Muscle layer of duodenum (tissue), 2 donors: ENCODE data around the gene CDH12.
"Not testable (repeated sequence)": the region's sequence is repeated elsewhere in the genome, so short reads cannot be mapped to it uniquely, and the experiment has no call there.

Experiments used
- H3K27ac ChIP-seq: one replicate; pipeline ENCODE4 v1.7.0; 2013; ENCODE audit warnings: mild to moderate bottlenecking, low read length
- H3K27me3 ChIP-seq: one replicate; pipeline ENCODE4 v1.7.0; 2013; ENCODE audit warnings: low read depth, mild to moderate bottlenecking, control low read depth, low read length
- H3K36me3 ChIP-seq, 2 donors: one replicate each; pipeline ENCODE4 v1.7.0; 2013; ENCODE audit warnings: low read length in 2 of 2, control low read depth in 1 of 2, mild to moderate bottlenecking in 1 of 2; ENCODE audit not compliant: insufficient read depth in 2 of 2, control insufficient read depth in 1 of 2
- H3K4me1 ChIP-seq, 2 donors: one replicate each; pipeline ENCODE4 v1.7.0; 2013; ENCODE audit warnings: low read length in 2 of 2, mild to moderate bottlenecking in 2 of 2, control low read depth in 1 of 2, moderate library complexity in 1 of 2; ENCODE audit not compliant: insufficient read depth in 2 of 2, control insufficient read depth in 1 of 2
- H3K4me3 ChIP-seq, 2 donors: one replicate each; pipeline ENCODE4 v1.7.0; 2013; ENCODE audit warnings: low read length in 2 of 2, low read depth in 1 of 2, mild to moderate bottlenecking in 1 of 2
- H3K9me3 ChIP-seq, 2 donors: one replicate each; pipeline ENCODE4 v1.7.0; 2013; ENCODE audit warnings: low read length in 2 of 2, control low read depth in 1 of 2, mild to moderate bottlenecking in 1 of 2; ENCODE audit not compliant: control insufficient read depth in 1 of 2
- donor health status: healthy.

CDH12 gene

GRCh38 chr5:22852807-22853660 is at the start of gene CDH12:
TSS of gene CDH12 (minus strand) at chr5:22853344.
- H3K27me3 ChIP-seq: no peaks in the 10 kb centered on the region
- H3K27ac ChIP-seq: no peak within 1 kb of the TSS
- peak within 1 kb of the TSS; percentile 43 to 63 for H3K4me3 ChIP-seq
- no peaks in the 10 kb centered on the region for H3K9me3 ChIP-seq
- H3K4me1 ChIP-seq: peaks cover 0 to 10% of the 10 kb centered on the region in 2 donors
- H3K36me3 ChIP-seq: no peaks in the 10 kb centered on the region

GRCh38 chr5:22901885-22902284 is 48.7 kb upstream of the CDH12 start:
- Histone ChIP-seq H3K4me3 (no peak overlapping the region), H3K27me3 (no peaks in the 10 kb centered on the region), H3K27ac (no peak overlapping the region), H3K9me3 (peaks cover 0 to 8% of the 10 kb centered on the region in 2 donors), H3K4me1 (no peaks in the 10 kb centered on the region), H3K36me3 (no peaks in the 10 kb centered on the region)

GRCh38 chr5:22900801-22901310 is 47.7 kb upstream of the CDH12 start:
- no peaks in the 10 kb centered on the region for H3K36me3 ChIP-seq
- no peak overlapping the region for H3K27ac ChIP-seq
- H3K4me3 ChIP-seq: no peak overlapping the region
- H3K27me3 ChIP-seq: no peaks in the 10 kb centered on the region
- no peaks in the 10 kb centered on the region for H3K4me1 ChIP-seq
- peaks cover 0 to 8% of the 10 kb centered on the region in 2 donors for H3K9me3 ChIP-seq

GRCh38 chr5:22899341-22899740 is 46.2 kb upstream of the CDH12 start:
- no peaks in the 10 kb centered on the region for H3K36me3 ChIP-seq
- no peak overlapping the region for H3K4me3 ChIP-seq
- H3K27ac ChIP-seq: no peak overlapping the region
- H3K9me3 ChIP-seq: peaks cover 0 to 8% of the 10 kb centered on the region in 2 donors
- H3K27me3 ChIP-seq: no peaks in the 10 kb centered on the region
- H3K4me1 ChIP-seq: no peaks in the 10 kb centered on the region

- Histone ChIP-seq H3K36me3 (no peaks in the 10 kb centered on the region), H3K4me1 (no peaks in the 10 kb centered on the region), H3K4me3 (no peak overlapping the region), H3K27ac (no peak overlapping the region), H3K27me3 (no peaks in the 10 kb centered on the region), H3K9me3 (peaks cover 0 to 5% of the 10 kb centered on the region in 2 donors)
Observed at GRCh38 chr5:22896152-22896551, 43.0 kb upstream of the CDH12 start.

GRCh38 chr5:22892441-22892840 is 39.3 kb upstream of the CDH12 start:
- no peaks in the 10 kb centered on the region for H3K27me3 ChIP-seq
- no peak overlapping the region for H3K27ac ChIP-seq
- no peaks in the 10 kb centered on the region for H3K9me3 ChIP-seq
- no peak overlapping the region for H3K4me3 ChIP-seq
- no peaks in the 10 kb centered on the region for H3K36me3 ChIP-seq
- no peaks in the 10 kb centered on the region for H3K4me1 ChIP-seq

- Histone ChIP-seq H3K27ac (no peak overlapping the region), H3K4me1 (no peaks in the 10 kb centered on the region), H3K4me3 (no peak overlapping the region), H3K36me3 (no peaks in the 10 kb centered on the region), H3K9me3 (no peaks in the 10 kb centered on the region), H3K27me3 (no peaks in the 10 kb centered on the region)
Observed at GRCh38 chr5:22889720-22890119, 36.6 kb upstream of the CDH12 start.

GRCh38 chr5:22887566-22887965 is 34.4 kb upstream of the CDH12 start:
- Histone ChIP-seq H3K9me3 (no peaks in the 10 kb centered on the region), H3K36me3 (no peaks in the 10 kb centered on the region), H3K27me3 (no peaks in the 10 kb centered on the region), H3K4me3 (no peak overlapping the region), H3K4me1 (no peaks in the 10 kb centered on the region), H3K27ac (no peak overlapping the region)

- H3K4me1 ChIP-seq, H3K27me3 ChIP-seq, H3K36me3 ChIP-seq, H3K4me3 ChIP-seq, H3K9me3 ChIP-seq, H3K27ac ChIP-seq: not testable (repeated sequence)
Observed at GRCh38 chr5:22858911-22859310, 5.8 kb upstream of the CDH12 start.

GRCh38 chr5:22855824-22856223 is 2.7 kb upstream of the CDH12 start:
- no peaks in the 10 kb centered on the region for H3K36me3 ChIP-seq
- H3K27me3 ChIP-seq: no peaks in the 10 kb centered on the region
- H3K27ac ChIP-seq: no peak overlapping the region
- no peak overlapping the region for H3K4me3 ChIP-seq
- H3K9me3 ChIP-seq: no peaks in the 10 kb centered on the region
- peaks cover 0 to 10% of the 10 kb centered on the region in 2 donors for H3K4me1 ChIP-seq

GRCh38 chr5:22850981-22851380 is 2.2 kb downstream of the CDH12 start:
- Histone ChIP-seq H3K9me3 (no peaks in the 10 kb centered on the region), H3K36me3 (no peaks in the 10 kb centered on the region), H3K27ac (no peak overlapping the region), H3K27me3 (no peaks in the 10 kb centered on the region), H3K4me1 (peaks cover 0 to 10% of the 10 kb centered on the region in 2 donors), H3K4me3 (no peak overlapping the region)

GRCh38 chr5:22846693-22847092 is 6.5 kb downstream of the CDH12 start:
- Histone ChIP-seq H3K27me3 (no peaks in the 10 kb centered on the region), H3K4me3 (no peak overlapping the region), H3K9me3 (no peaks in the 10 kb centered on the region), H3K27ac (no peak overlapping the region), H3K4me1 (no peaks in the 10 kb centered on the region), H3K36me3 (no peaks in the 10 kb centered on the region)
